HEK293T (cell line): ENCODE results near the gene VWC2.

Source experiments
- CTCF ChIA-PET: fragments of 350-600 bp; formaldehyde crosslinking; extraction: SDS; loops from one replicate; lab custom pipeline; 2021; ENCODE audit warnings: antibody characterized with exemption, inconsistent platforms; lab: Yijun Ruan, JAX
- POLR2A ChIA-PET: fragments of 350-600 bp; formaldehyde crosslinking; extraction: SDS; loops from one replicate; lab custom pipeline; 2020; ENCODE audit warnings: antibody characterized with exemption, inconsistent platforms; lab: Yijun Ruan, JAX
- DNase-seq: peaks from one replicate; pipeline ENCODE4 v3.0.0; 2012; ENCODE audit warnings: mixed read lengths; ENCODE audit errors: extremely low spot score
- ARNT ChIP-seq: fragments of 450-650 bp; IDR thresholded peaks from 2 replicates; pipeline ENCODE4 v1.6.1; 2017; ENCODE audit warnings: mild to moderate bottlenecking
- BHLHE40 ChIP-seq: fragments of 450-650 bp; IDR thresholded peaks from 2 replicates; pipeline ENCODE4 v1.6.1; 2016; ENCODE audit warnings: mild to moderate bottlenecking, moderate library complexity, borderline replicate concordance
- CTBP1 ChIP-seq: fragments of 450-650 bp; IDR thresholded peaks from 2 replicates; pipeline ENCODE4 v1.6.1; 2016; ENCODE audit warnings: borderline replicate concordance
- ELF4 ChIP-seq: fragments of 450-650 bp; IDR thresholded peaks from 2 replicates; pipeline ENCODE4 v1.6.1; 2017; ENCODE audit warnings: antibody characterized with exemption
- FOXA1 ChIP-seq: fragments of 450-650 bp; IDR thresholded peaks from 2 replicates; pipeline ENCODE4 v1.6.1; 2016; ENCODE audit warnings: mild to moderate bottlenecking
- FOXK2 ChIP-seq: fragments of 450-650 bp; IDR thresholded peaks from 2 replicates; pipeline ENCODE4 v1.6.1; 2016; ENCODE audit warnings: mild to moderate bottlenecking
- FOXM1 ChIP-seq: fragments of 450-650 bp; IDR thresholded peaks from 2 replicates; pipeline ENCODE4 v1.6.1; 2017; ENCODE audit warnings: mild to moderate bottlenecking, borderline replicate concordance
- HDGF ChIP-seq: fragments of 450-650 bp; IDR thresholded peaks from 2 replicates; pipeline ENCODE4 v1.6.1; 2017; ENCODE audit warnings: antibody characterized with exemption, borderline replicate concordance
- L3MBTL2 ChIP-seq: fragments of 450-650 bp; conservative IDR thresholded peaks from 2 replicates; pipeline ENCODE4 v1.6.1; 2016; ENCODE audit warnings: mild to moderate bottlenecking
- LEF1 ChIP-seq: fragments of 450-650 bp; IDR thresholded peaks from 2 replicates; pipeline ENCODE4 v1.6.1; 2017; ENCODE audit warnings: mild to moderate bottlenecking, borderline replicate concordance
- NFRKB ChIP-seq: fragments of 450-650 bp; IDR thresholded peaks from 2 replicates; pipeline ENCODE4 v1.6.1; 2016; ENCODE audit warnings: mild to moderate bottlenecking, moderate library complexity
- PKNOX1 ChIP-seq: fragments of 450-650 bp; IDR thresholded peaks from 2 replicates; pipeline ENCODE4 v1.6.1; 2016
- SP1 ChIP-seq: fragments of 450-650 bp; IDR thresholded peaks from 2 replicates; pipeline ENCODE4 v1.6.1; 2017
- SUZ12 ChIP-seq: fragments of 450-650 bp; IDR thresholded peaks from 2 replicates; pipeline ENCODE4 v1.6.1; 2016; ENCODE audit warnings: mild to moderate bottlenecking
- TARDBP ChIP-seq: fragments of 450-650 bp; IDR thresholded peaks from 2 replicates; pipeline ENCODE4 v1.6.1; 2016
- ZNF384 ChIP-seq: fragments of 450-650 bp; IDR thresholded peaks from 2 replicates; pipeline ENCODE4 v1.6.1; 2016

VWC2 gene

GRCh38 chr7:49791088-49791741 is 17.8 kb downstream of the VWC2 start:
- POLR2A ChIA-PET, result no interaction called here
- TF ChIP-seq NFRKB (no peak), PKNOX1 (no peak), FOXM1 (no peak), TARDBP (no peak), FOXA1 (no peak), L3MBTL2 (no peak), CTBP1 (no peak), FOXK2 (no peak), HDGF (no peak), SP1 (no peak)
- no peak for DNase-seq
- CTCF ChIA-PET, result interaction anchor here (1.1 to 1.4 kb wide), 2 partner anchors 14 kb away, joined by 3 to 4 read pairs; no protein-coding TSS in a partner anchor

GRCh38 chr7:49797987-49798660 is 24.7 kb downstream of the VWC2 start:
- CTCF ChIA-PET, result no interaction called here
- TF ChIP-seq HDGF (no peak), CTBP1 (no peak), NFRKB (no peak), L3MBTL2 (no peak), ELF4 (no peak), LEF1 (no peak)
- DNase-seq, result no peak
- POLR2A ChIA-PET, result no interaction called here

GRCh38 chr7:49800031-49800430 is 26.6 kb downstream of the VWC2 start:
- ChIA-PET CTCF (no interaction called here), POLR2A (no interaction called here)
- no peak for TF ChIP-seq FOXA1
- no peak for TF ChIP-seq CTBP1
- no peak for TF ChIP-seq L3MBTL2
- TF ChIP-seq TARDBP, result no peak
- no peak for TF ChIP-seq NFRKB
- TF ChIP-seq FOXM1, result no peak
- no peak for TF ChIP-seq BHLHE40
- no peak for TF ChIP-seq ARNT
- no peak for TF ChIP-seq PKNOX1
- TF ChIP-seq HDGF, result no peak
- no peak for TF ChIP-seq ELF4
- TF ChIP-seq FOXK2, result no peak
- TF ChIP-seq ZNF384, result no peak
- no peak for TF ChIP-seq SUZ12
- no peak for TF ChIP-seq LEF1
- TF ChIP-seq SP1, result no peak
- no peak for DNase-seq

GRCh38 chr7:49802600-49802999 is 29.2 kb downstream of the VWC2 start:
- TF ChIP-seq L3MBTL2 (no peak), PKNOX1 (no peak), ARNT (no peak), FOXK2 (no peak), ELF4 (no peak), NFRKB (no peak), FOXA1 (no peak), LEF1 (no peak), SP1 (no peak), ZNF384 (no peak), SUZ12 (no peak), FOXM1 (no peak), HDGF (no peak), BHLHE40 (no peak), CTBP1 (no peak), TARDBP (no peak)
- DNase-seq, result no peak
- ChIA-PET POLR2A (no interaction called here), CTCF (no interaction called here)

GRCh38 chr7:49803812-49804211 is 30.4 kb downstream of the VWC2 start:
- DNase-seq, result no peak
- ChIA-PET POLR2A (no interaction called here), CTCF (no interaction called here)
- TF ChIP-seq SUZ12 (no peak), NFRKB (no peak), BHLHE40 (no peak), ARNT (no peak), LEF1 (no peak), FOXA1 (no peak), CTBP1 (no peak), L3MBTL2 (no peak), TARDBP (no peak), FOXK2 (no peak)

- DNase-seq, result no peak
- CTCF ChIA-PET, result interaction anchor here (1.1 kb wide), 1 partner anchor 15 kb away, joined by 4 read pairs; no protein-coding TSS in a partner anchor
- POLR2A ChIA-PET, result no interaction called here
- no peak for TF ChIP-seq PKNOX1
These were observed 32.1 kb downstream of the VWC2 start for GRCh38 chr7:49805371-49806007.
